Measurements from ENCODE around the gene ARNT2. TPM values are rescaled to one million over a fixed set of nuclear protein-coding genes. Genes with fewer than 3 reads are reported as not detected.

ARNT2 gene
- total RNA-seq, 1 experiment from 2014 or later = not detected

DNA sequence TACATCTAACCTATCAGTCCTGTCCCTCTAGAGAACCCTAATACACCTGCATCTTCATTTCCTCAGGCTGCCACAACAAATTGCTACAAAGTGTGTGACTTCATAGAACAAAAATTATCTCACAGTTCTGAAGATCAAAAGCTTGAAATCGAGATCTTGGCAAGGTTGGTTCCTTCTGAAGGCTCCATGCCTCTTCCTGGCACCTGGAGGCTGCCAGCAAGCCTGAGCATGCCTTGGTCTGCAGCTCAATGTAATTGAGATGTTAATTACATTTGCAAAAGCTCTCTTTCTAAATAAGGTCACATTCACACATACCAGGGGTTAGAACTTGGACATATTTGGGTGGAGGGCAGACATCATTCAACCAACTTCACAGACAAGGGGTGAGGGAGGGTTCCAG lies 204.5 kb downstream of the ARNT2 start:
- H3K27ac ChIP-seq (ENCODE audit: low read length) = no peak overlapping the region
- H3K9me2 ChIP-seq (replicated peaks; ENCODE audit: insufficient read depth, low read length) = no peaks in the 10 kb centered on the region
- no peaks in the 10 kb centered on the region for H3K27me3 ChIP-seq (ENCODE audit: low read length)
- no peaks in the 10 kb centered on the region for H3K9me3 ChIP-seq (ENCODE audit: low read length)
- no peaks in the 10 kb centered on the region for H4K20me1 ChIP-seq (ENCODE audit: insufficient read depth, low read depth, low read length)
- no peaks in the 10 kb centered on the region for H3K4me1 ChIP-seq (ENCODE audit: low read length)
- no peaks in the 10 kb centered on the region for H3K79me2 ChIP-seq (ENCODE audit: low read length)
- H3K36me3 ChIP-seq (ENCODE audit: insufficient read depth, low read length) = no peaks in the 10 kb centered on the region
- DNase-seq = no peak
- no peak overlapping the region for H3K4me2 ChIP-seq (ENCODE audit: low read depth, low read length, poor library complexity, severe bottlenecking)
- no peak overlapping the region for H2AFZ ChIP-seq (ENCODE audit: low read length)
- no peak overlapping the region for H3K4me3 ChIP-seq (ENCODE audit: low read length)
- no peak overlapping the region for H3K9ac ChIP-seq (ENCODE audit: low read length)

DNA sequence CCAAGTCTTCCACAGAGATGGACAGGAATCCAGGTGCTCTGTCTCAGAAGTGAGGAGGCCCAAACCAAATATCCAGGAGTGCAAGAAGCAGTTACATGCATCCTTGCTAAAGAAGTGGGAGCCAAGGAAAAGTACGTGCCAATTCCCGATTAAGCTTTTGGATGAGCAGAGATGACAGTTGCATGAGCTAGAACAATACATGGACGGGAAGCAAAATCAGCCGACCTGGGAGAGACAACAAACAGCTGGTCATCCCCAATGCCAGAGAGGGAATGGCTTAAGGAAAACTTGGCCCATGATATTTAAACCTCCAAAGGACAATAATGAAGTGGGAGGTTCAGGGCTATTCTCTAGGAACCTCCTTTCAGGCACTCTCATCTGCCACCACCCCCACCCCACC lies 204.9 kb downstream of the ARNT2 start:
- no peak for DNase-seq
- H3K27ac ChIP-seq (ENCODE audit: low read length) = no peak overlapping the region
- H3K36me3 ChIP-seq (ENCODE audit: insufficient read depth, low read length) = no peaks in the 10 kb centered on the region
- no peaks in the 10 kb centered on the region for H3K9me3 ChIP-seq (ENCODE audit: low read length)
- no peak overlapping the region for H3K9ac ChIP-seq (ENCODE audit: low read length)
- H3K4me2 ChIP-seq (ENCODE audit: low read depth, low read length, poor library complexity, severe bottlenecking) = no peak overlapping the region
- no peaks in the 10 kb centered on the region for H4K20me1 ChIP-seq (ENCODE audit: insufficient read depth, low read depth, low read length)
- H3K27me3 ChIP-seq (ENCODE audit: low read length) = no peaks in the 10 kb centered on the region
- no peaks in the 10 kb centered on the region for H3K9me2 ChIP-seq (replicated peaks; ENCODE audit: insufficient read depth, low read length)
- no peaks in the 10 kb centered on the region for H3K4me1 ChIP-seq (ENCODE audit: low read length)
- no peak overlapping the region for H3K4me3 ChIP-seq (ENCODE audit: low read length)
- no peaks in the 10 kb centered on the region for H3K79me2 ChIP-seq (ENCODE audit: low read length)
- H2AFZ ChIP-seq (ENCODE audit: low read length) = no peak overlapping the region

DNA sequence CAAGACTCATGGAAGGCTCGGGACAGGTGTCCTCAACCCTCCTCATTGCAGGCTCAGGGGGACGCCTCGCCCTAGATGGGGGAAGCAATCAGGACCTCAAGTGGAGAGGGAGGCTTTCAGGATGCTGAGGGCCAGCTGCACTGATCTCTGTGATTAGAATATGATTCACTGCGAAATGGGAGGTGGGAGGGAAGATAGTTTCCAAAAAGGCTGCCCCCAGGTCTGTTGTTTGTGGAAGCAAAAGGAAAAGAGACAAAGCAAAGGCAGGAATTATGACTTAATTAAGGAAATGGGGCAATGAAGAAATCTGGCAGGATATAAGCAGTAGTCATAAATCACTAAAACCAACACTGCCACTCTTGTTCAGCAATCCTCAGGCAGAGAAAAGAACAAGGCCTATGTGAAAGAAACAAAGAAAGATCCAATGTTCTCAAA lies 205.3 kb downstream of the ARNT2 start:
- H2AFZ ChIP-seq (ENCODE audit: low read length) = no peak overlapping the region
- no peaks in the 10 kb centered on the region for H3K79me2 ChIP-seq (ENCODE audit: low read length)
- no peaks in the 10 kb centered on the region for H3K27me3 ChIP-seq (ENCODE audit: low read length)
- no peaks in the 10 kb centered on the region for H3K9me2 ChIP-seq (replicated peaks; ENCODE audit: insufficient read depth, low read length)
- no peak overlapping the region for H3K9ac ChIP-seq (ENCODE audit: low read length)
- no peak overlapping the region for H3K4me2 ChIP-seq (ENCODE audit: low read depth, low read length, poor library complexity, severe bottlenecking)
- H4K20me1 ChIP-seq (ENCODE audit: insufficient read depth, low read depth, low read length) = no peaks in the 10 kb centered on the region
- no peaks in the 10 kb centered on the region for H3K4me1 ChIP-seq (ENCODE audit: low read length)
- no peaks in the 10 kb centered on the region for H3K36me3 ChIP-seq (ENCODE audit: insufficient read depth, low read length)
- DNase-seq = no peak
- no peak overlapping the region for H3K4me3 ChIP-seq (ENCODE audit: low read length)
- no peaks in the 10 kb centered on the region for H3K9me3 ChIP-seq (ENCODE audit: low read length)
- no peak overlapping the region for H3K27ac ChIP-seq (ENCODE audit: low read length)

DNA sequence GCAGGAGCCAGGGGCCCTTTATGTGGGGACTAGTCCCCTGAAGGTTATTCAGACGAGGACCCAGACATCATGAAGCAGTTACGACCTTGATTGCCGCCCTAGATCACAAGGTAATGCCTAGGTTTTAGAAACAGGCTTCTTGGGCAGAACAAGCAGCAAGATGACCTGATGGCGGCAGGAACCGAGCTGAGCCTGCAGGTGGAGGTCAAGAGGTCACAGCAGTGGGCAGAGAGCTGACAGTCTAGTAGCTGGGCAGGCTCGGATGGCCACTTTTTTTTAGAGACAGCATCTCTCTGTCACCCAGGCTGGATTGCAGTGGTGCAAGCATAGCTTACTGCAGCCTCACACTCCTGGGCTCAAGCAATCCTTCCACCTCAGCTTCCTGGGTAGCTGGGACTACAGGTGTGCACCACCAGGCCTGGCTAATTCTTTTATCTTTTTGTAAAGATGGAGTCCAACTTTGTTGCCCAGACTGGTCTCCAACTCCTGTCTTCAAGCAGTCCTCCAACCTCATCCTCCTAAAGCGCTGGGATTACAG lies 207.4 kb downstream of the ARNT2 start:
- Histone ChIP-seq H3K27ac (ENCODE audit: low read length) (no peak overlapping the region), H3K36me3 (ENCODE audit: insufficient read depth, low read length) (no peaks in the 10 kb centered on the region), H3K4me2 (ENCODE audit: low read depth, low read length, poor library complexity, severe bottlenecking) (no peak overlapping the region), H4K20me1 (ENCODE audit: insufficient read depth, low read depth, low read length) (no peaks in the 10 kb centered on the region), H3K9me3 (ENCODE audit: low read length) (no peaks in the 10 kb centered on the region), H3K79me2 (ENCODE audit: low read length) (no peaks in the 10 kb centered on the region), H3K4me1 (ENCODE audit: low read length) (no peaks in the 10 kb centered on the region), H3K9me2 (replicated peaks; ENCODE audit: insufficient read depth, low read length) (no peaks in the 10 kb centered on the region), H3K27me3 (ENCODE audit: low read length) (no peaks in the 10 kb centered on the region), H2AFZ (ENCODE audit: low read length) (no peak overlapping the region), H3K9ac (ENCODE audit: low read length) (no peak overlapping the region), H3K4me3 (ENCODE audit: low read length) (no peak overlapping the region)
- DNase-seq = no peak

DNA sequence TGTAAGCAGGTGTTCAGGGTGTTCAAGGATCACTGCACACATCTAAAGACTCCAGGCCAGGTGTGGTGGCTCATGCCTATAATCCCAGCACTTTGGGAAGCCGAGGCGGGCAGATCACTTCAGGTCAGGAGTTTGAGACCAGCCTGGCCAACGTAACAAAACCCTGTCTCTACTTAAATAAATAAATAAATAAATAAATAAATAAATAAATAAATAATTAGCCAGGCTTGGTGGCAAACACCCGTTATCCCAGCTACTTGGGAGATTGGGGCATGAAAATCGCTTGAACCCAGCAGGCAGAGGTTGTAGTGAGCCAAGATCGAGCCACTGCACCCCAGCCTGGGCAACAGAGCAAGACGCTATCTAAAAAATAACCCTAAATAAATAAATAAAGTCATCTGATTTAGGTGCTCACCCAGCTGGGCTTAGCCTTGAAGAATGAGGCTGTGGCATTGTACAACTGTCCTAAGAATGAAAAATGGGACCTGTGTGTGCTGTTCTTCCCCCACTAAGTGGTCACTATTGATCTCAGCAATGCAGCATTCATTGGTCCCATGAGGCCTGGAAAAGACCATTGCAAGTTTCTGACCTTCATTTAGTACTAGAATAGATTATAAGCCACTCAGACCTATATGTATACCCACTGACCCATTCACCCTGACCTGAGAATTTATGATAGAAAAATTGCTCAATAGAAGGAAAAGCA lies 208.1 kb downstream of the ARNT2 start:
- Histone ChIP-seq H3K4me2 (ENCODE audit: low read depth, low read length, poor library complexity, severe bottlenecking) (no peak overlapping the region), H3K79me2 (ENCODE audit: low read length) (no peaks in the 10 kb centered on the region), H3K27me3 (ENCODE audit: low read length) (no peaks in the 10 kb centered on the region), H2AFZ (ENCODE audit: low read length) (no peak overlapping the region), H3K9me3 (ENCODE audit: low read length) (no peaks in the 10 kb centered on the region), H4K20me1 (ENCODE audit: insufficient read depth, low read depth, low read length) (no peaks in the 10 kb centered on the region), H3K36me3 (ENCODE audit: insufficient read depth, low read length) (no peaks in the 10 kb centered on the region), H3K4me3 (ENCODE audit: low read length) (no peak overlapping the region), H3K27ac (ENCODE audit: low read length) (no peak overlapping the region), H3K9ac (ENCODE audit: low read length) (no peak overlapping the region), H3K9me2 (replicated peaks; ENCODE audit: insufficient read depth, low read length) (no peaks in the 10 kb centered on the region), H3K4me1 (ENCODE audit: low read length) (peaks cover 2% of the 10 kb centered on the region)
- DNase-seq = no peak

DNA sequence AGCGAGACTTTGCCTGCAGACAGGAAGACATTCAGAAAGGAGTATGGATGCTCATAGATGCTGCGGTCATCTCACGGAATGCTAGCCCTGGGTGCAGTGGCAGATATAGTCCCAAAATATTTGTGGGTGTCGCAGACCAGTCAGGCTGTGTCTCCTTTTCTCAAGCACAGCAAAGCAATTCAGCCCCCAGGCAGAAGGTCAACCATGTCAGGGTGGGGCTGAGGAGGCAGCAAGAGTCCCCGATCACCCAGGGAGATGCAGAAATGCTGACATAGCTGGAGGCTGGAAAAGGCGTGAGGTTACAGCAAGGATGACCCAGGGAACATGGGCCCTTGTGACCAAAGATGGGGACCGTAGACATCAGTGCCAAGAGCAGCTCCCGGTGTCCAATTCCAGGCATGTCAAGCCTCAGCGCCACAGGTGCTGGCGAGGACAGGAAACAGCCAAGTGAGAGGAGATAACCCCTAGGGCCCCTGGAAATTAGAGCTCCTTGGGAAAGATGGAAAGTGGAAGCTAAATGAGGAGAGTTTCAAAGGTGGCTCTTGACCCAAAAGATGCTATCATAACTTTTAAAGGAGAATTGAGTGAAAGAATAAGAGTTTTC lies 209.7 kb downstream of the ARNT2 start:
- Histone ChIP-seq H4K20me1 (ENCODE audit: insufficient read depth, low read depth, low read length) (no peaks in the 10 kb centered on the region), H3K27ac (ENCODE audit: low read length) (no peak overlapping the region), H3K9ac (ENCODE audit: low read length) (no peak overlapping the region), H3K79me2 (ENCODE audit: low read length) (no peaks in the 10 kb centered on the region), H3K9me2 (replicated peaks; ENCODE audit: insufficient read depth, low read length) (no peaks in the 10 kb centered on the region), H3K9me3 (ENCODE audit: low read length) (no peaks in the 10 kb centered on the region), H3K27me3 (ENCODE audit: low read length) (0 out of 2 replicates have a peak, but pooled peaks cover 2% of the 10 kb centered on the region), H2AFZ (ENCODE audit: low read length) (no peak overlapping the region), H3K4me1 (ENCODE audit: low read length) (peaks cover 18% of the 10 kb centered on the region), H3K36me3 (ENCODE audit: insufficient read depth, low read length) (no peaks in the 10 kb centered on the region), H3K4me3 (ENCODE audit: low read length) (no peak overlapping the region), H3K4me2 (ENCODE audit: low read depth, low read length, poor library complexity, severe bottlenecking) (no peak overlapping the region)
- DNase-seq = no peak

DNA sequence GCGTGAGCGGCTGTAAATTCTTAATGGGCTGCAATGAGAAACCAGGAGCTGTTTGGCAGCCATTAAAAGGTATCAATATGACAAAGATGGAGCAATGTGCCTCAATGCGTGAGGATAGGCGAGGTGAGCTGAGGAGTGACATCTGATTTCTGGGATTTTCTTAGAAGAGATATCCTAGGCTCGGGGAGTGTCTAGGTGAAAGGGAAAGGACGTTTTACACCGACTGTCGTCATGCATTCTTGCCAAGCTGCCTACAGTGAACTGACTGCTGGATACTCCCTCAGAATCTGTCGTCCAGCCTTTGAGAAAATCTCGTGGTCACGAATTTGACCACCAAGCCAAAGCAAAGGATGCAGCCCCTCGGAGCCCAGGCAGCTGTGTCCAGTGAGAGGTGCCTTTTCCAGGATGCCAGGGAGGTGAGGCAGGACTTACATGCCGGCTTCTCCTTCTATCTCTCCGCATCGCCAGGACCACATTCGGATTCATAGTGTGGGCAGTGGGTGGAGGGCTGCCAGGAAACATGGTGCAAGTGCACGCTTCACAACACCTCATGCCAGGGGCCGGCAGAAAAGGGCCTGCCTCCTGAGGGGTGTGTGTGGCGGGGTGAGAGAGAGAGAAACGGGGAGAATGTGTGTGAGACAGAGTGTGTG lies 210.7 kb downstream of the ARNT2 start:
- no peak overlapping the region for H3K27ac ChIP-seq (ENCODE audit: low read length)
- no peak overlapping the region for H2AFZ ChIP-seq (ENCODE audit: low read length)
- H3K27me3 ChIP-seq (ENCODE audit: low read length) = 0 out of 2 replicates have a peak, but pooled peaks cover 2% of the 10 kb centered on the region
- no peak overlapping the region for H3K4me2 ChIP-seq (ENCODE audit: low read depth, low read length, poor library complexity, severe bottlenecking)
- H3K9ac ChIP-seq (ENCODE audit: low read length) = no peak overlapping the region
- no peaks in the 10 kb centered on the region for H3K79me2 ChIP-seq (ENCODE audit: low read length)
- no peaks in the 10 kb centered on the region for H3K9me2 ChIP-seq (replicated peaks; ENCODE audit: insufficient read depth, low read length)
- H3K36me3 ChIP-seq (ENCODE audit: insufficient read depth, low read length) = no peaks in the 10 kb centered on the region
- no peak for DNase-seq
- H3K9me3 ChIP-seq (ENCODE audit: low read length) = no peaks in the 10 kb centered on the region
- H3K4me3 ChIP-seq (ENCODE audit: low read length) = no peak overlapping the region
- peaks cover 22% of the 10 kb centered on the region for H3K4me1 ChIP-seq (ENCODE audit: low read length)
- H4K20me1 ChIP-seq (ENCODE audit: insufficient read depth, low read depth, low read length) = no peaks in the 10 kb centered on the region

DNA sequence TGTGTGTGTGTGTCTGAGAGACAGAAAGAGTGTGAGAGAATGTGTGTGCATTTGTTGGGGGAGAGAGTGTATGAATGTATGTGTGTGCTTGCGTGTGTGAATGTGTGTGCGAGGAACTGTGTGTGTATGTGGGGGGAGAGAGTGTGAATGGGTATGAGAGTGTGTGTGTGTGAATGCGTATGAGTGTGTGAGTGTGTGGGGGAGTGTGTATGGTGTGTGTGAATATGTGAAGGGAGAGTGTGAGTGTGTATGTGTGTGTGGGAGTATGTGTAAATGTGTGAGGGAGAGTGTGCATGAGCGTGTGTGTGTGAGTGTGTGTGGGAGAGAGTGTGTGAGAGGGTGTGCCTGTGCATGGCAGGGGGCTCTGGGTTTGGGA lies 211.2 kb downstream of the ARNT2 start:
- Histone ChIP-seq H3K9me3 (ENCODE audit: low read length) (no peaks in the 10 kb centered on the region), H3K27ac (ENCODE audit: low read length) (no peak overlapping the region), H3K27me3 (ENCODE audit: low read length) (0 out of 2 replicates have a peak, but pooled peaks cover 2% of the 10 kb centered on the region), H3K4me3 (ENCODE audit: low read length) (no peak overlapping the region), H3K4me2 (ENCODE audit: low read depth, low read length, poor library complexity, severe bottlenecking) (no peak overlapping the region), H2AFZ (ENCODE audit: low read length) (no peak overlapping the region), H3K79me2 (ENCODE audit: low read length) (no peaks in the 10 kb centered on the region), H3K36me3 (ENCODE audit: insufficient read depth, low read length) (no peaks in the 10 kb centered on the region), H3K4me1 (ENCODE audit: low read length) (peaks cover 22% of the 10 kb centered on the region), H3K9me2 (replicated peaks; ENCODE audit: insufficient read depth, low read length) (no peaks in the 10 kb centered on the region), H4K20me1 (ENCODE audit: insufficient read depth, low read depth, low read length) (no peaks in the 10 kb centered on the region), H3K9ac (ENCODE audit: low read length) (no peak overlapping the region)
- no peak for DNase-seq

Data from Karpas-422 (cell line).